C4-2B (cell line): ENCODE results near the gene ATP11A.

ENCODE experiments used
- H3K27ac ChIP-seq: fragments of 450-650 bp; 2 replicates; pipeline ENCODE4 v1.5.1; 2017
- ZFX ChIP-seq: fragments of 450-650 bp; IDR thresholded peaks from 2 replicates; pipeline ENCODE4 v1.6.1; 2017
- TF ChIP-seq, protein P1 (sequence below): fragments of 450-650 bp; conservative IDR thresholded peaks from 2 replicates; pipeline ENCODE4 v1.5.1; 2017; ENCODE audit warnings: mild to moderate bottlenecking

Gene ATP11A

DNA sequence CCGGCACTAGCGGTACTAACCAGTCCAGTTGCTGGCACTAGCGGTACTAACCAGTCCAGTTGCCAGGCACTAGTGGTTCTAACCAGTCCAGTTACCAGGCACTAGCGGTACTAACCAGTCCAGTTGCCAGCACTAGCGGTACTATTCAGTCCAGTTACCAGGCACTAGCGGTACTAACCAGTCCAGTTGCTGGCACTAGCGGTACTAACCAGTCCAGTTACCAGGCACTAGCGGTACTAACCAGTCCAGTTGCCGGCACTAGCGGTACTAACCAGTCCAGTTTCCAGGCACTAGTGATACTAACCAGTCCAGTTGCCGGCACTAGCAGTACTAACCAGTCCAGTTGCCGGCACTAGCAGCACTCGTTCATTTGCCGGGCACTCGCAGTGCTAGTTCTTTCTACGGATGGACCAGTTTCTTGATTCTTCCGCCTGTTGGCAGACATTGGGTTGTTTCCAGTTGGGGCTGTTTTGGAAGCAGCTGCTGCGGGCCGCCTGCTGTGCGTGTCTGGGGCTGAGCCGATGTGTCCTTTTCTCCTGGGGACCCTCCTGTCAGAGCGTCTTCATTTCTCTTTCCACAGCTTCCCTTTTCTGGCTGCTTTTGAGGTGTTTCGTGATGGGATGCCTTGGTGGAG lies 155.8 kb downstream of the ATP11A start:
- no peak overlapping the region for H3K27ac ChIP-seq
- TF ChIP-seq, protein P1, sequence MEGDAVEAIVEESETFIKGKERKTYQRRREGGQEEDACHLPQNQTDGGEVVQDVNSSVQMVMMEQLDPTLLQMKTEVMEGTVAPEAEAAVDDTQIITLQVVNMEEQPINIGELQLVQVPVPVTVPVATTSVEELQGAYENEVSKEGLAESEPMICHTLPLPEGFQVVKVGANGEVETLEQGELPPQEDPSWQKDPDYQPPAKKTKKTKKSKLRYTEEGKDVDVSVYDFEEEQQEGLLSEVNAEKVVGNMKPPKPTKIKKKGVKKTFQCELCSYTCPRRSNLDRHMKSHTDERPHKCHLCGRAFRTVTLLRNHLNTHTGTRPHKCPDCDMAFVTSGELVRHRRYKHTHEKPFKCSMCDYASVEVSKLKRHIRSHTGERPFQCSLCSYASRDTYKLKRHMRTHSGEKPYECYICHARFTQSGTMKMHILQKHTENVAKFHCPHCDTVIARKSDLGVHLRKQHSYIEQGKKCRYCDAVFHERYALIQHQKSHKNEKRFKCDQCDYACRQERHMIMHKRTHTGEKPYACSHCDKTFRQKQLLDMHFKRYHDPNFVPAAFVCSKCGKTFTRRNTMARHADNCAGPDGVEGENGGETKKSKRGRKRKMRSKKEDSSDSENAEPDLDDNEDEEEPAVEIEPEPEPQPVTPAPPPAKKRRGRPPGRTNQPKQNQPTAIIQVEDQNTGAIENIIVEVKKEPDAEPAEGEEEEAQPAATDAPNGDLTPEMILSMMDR = no peak
- no peak for TF ChIP-seq ZFX

DNA sequence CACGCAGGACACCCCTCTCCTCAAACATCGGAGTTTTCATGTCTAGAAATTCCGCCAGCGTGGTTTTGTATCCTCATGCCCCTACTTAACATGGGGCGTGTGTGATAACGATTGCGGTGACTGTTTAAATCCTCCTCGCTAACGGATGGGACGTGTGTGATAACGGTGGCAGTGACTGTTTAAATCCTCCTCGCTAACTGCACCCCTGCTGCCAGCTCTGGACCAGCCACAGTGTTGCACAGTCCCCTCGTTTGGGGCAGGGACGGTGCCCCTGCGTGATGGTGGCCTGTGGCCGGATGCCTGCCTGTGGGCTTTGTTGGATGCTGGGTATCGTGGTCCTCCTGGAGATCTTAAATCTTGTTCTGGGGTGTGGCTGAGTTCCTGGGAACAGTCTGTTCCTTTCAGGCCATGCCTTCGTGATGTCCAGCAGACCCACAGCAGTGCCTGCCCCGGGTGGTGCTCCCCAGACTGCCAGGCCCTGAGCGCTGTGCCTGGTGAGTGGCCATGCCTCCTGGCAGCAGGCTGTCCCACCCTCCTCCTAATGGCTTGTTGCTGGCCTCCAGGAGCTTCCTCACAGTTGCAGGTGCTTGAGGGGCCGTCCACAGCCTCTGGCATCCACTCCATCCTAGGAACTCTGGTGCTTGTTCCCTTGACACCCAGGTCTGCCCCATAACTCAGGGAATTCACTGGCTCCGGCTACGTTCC lies 156.7 kb downstream of the ATP11A start:
- H3K27ac ChIP-seq = no peak overlapping the region
- TF ChIP-seq, protein P1 = no peak
- no peak for TF ChIP-seq ZFX

GRCh38 chr13:112849500-112849899 lies 159.7 kb downstream of the ATP11A start:
- H3K27ac ChIP-seq = peak overlapping the region; percentile 8; the same call in 1 of the 2 replicates
- TF ChIP-seq, protein P1 = no peak
- TF ChIP-seq ZFX = no peak

- TF ChIP-seq, protein P1 = no peak
- TF ChIP-seq ZFX = no peak
- H3K27ac ChIP-seq = peak overlapping the region; percentile 8; the same call in 1 of the 2 replicates
Observed at GRCh38 chr13:112850273-112850672, 160.4 kb downstream of the ATP11A start.

DNA sequence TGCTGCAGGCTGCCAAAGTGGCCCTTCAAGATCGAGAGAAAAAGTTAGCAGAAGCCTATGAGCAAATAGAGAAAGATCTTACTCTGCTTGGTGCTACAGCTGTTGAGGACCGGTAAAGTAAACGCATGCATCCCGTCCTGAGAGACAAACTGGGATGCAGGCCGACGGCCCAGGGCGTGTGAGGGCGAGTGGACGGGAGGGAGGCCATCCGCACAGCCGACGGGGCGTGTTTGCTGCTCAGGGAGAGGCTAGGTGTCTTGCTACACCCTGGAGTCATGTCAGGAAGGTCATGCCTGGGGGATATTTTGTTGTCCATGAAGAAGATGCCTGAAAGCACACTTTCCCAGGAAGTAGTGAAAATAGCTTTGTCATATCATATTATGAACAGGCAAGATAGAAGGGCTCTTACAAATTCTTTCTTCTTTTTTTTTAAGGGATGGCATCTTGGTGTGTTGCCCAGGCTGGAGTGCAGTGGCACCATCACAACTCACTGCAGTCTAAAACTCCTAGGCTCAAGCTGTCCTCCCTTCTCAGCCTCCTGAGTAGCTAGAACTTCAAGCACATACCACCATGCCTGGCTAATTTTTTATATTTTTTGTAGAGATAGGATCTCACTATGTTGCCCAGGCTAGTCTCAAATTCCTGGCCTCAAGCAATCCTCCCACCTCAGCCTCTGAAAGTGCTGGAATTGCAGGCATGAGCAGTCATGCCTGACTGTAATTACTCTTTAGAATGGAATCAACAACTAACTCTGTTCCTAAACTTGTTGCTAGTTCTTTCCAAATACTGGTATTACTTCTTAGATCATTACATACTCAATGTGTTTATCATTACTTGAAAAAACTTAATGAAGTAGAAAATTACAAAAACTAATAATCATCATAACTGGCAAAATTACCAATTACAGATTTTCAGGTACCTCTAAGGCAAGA lies 161.5 kb downstream of the ATP11A start:
- no peak for TF ChIP-seq ZFX
- TF ChIP-seq, protein P1 = no peak
- no peak overlapping the region for H3K27ac ChIP-seq

DNA sequence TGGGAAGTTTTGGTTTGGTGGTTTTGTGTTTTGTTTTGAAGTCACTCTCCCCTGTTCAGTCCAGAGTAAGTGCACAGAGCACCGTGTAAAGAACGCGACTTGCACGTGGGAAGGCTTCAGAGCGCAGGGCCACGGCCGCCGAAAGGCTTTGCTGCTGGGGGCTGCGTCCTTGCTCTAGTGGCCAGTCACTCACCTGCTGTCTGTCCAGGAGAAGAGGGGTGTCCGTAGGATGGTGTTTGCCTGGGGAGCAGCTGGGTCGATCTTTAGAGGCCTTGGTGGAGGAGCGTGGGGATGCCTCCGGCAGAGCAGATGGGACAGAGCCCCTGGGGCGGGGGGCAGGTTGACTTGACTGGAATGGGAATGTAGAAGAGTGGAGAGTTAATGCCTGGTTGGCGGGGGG lies 162.6 kb downstream of the ATP11A start:
- H3K27ac ChIP-seq = no peak overlapping the region
- TF ChIP-seq, protein P1 = no peak
- TF ChIP-seq ZFX = no peak

DNA sequence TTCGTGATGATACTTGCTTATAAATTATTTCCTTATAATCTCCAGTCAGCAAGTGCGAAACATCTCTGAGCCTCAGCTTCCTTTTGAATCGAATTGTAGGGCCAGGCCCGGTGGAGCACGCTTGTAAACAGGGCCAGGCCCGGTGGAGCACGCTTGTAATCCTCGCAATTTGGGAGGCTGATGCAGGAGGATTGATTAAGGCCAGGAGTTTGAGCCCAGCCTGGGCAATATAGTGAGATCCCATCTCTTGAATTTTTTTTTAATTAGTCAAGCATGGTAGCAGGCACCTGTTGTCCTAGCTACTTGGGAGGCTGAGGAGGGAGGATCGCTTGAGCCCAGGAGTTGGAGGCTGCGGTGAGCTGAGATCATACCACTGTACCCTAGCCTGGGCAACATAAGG lies 163.0 kb downstream of the ATP11A start:
- TF ChIP-seq ZFX = no peak
- TF ChIP-seq, protein P1 = no peak
- H3K27ac ChIP-seq = no peak overlapping the region
